ENCODE data around the gene ALDH1L1. TPM values are rescaled to one million over a fixed set of nuclear protein-coding genes. Genes with fewer than 3 reads are reported as not detected.

ALDH1L1 gene
- polyA plus RNA-seq, 3 donors: not detected

DNA sequence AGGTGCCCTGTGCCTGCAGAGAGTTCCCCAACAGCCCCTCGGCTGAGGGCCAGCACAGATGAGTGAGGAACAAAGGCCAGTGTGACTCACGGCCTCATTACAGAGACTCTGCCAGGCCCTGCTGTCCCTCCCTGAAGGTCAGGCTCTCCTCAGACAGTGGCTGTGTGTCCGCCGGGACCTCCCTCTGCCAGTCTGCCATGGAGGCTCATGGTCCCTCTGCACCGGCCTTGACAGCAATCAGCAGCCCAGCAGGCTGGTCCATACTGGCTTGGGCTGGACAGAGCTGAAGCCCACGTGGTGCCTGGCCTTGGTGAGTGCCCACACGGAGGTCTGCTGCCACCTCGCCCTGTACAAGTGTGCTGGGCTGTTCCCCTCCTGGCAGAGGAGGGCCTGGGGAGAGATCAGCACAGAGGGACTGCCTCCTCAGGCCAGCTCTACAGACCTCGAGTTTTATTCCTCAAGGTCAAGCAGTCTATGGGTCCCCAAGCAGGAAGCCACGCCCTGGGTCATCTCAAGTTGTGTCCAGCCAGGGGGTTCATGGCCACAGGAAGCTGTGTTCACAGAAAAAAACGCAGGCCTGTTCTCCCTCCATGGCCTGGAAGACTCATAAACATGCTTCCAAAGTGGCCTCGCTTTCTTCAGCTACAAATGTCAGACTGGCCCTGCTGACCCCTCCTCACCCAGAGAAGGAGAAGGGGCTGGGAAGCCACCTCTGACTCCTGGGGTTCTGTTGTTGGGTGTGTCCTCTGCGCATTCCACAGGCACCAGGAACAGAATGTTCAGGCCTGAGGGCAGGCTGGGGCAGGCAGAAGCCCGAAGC lies 123.5 kb downstream of the ALDH1L1 start:
- H3K36me3 Mint-ChIP-seq: peaks cover 7 to 18% of the 10 kb centered on the region in 2 donors
- WGBS (ENCODE audit: insufficient coverage): 82% methylated on average over 12 of the region's 14 CpGs
- peaks cover 0 to 2% (median 0%) of the 10 kb centered on the region in 7 donors for H3K9me3 Mint-ChIP-seq
- no peak overlapping the region for H3K4me3 ChIP-seq (replicated peaks in 1 of 3; ENCODE audit: low read depth in 2 of 3, low read length in 3 of 3)
- H3K4me1 Mint-ChIP-seq: peaks cover 20% of the 10 kb centered on the region
- DNase-seq: no peak
- intact Hi-C loops (cut with micrococcal nuclease): no loop called here
- no peaks in the 10 kb centered on the region for H3K27me3 ChIP-seq (ENCODE audit: control insufficient read depth in 2 of 2, insufficient read depth in 2 of 2, low read length in 2 of 2)
- peaks cover 0 to 2% (median 0%) of the 10 kb centered on the region in 3 donors for H3K27me3 Mint-ChIP-seq (ENCODE audit: low read depth in 3 of 3)
- TF ChIP-seq, protein P1, sequence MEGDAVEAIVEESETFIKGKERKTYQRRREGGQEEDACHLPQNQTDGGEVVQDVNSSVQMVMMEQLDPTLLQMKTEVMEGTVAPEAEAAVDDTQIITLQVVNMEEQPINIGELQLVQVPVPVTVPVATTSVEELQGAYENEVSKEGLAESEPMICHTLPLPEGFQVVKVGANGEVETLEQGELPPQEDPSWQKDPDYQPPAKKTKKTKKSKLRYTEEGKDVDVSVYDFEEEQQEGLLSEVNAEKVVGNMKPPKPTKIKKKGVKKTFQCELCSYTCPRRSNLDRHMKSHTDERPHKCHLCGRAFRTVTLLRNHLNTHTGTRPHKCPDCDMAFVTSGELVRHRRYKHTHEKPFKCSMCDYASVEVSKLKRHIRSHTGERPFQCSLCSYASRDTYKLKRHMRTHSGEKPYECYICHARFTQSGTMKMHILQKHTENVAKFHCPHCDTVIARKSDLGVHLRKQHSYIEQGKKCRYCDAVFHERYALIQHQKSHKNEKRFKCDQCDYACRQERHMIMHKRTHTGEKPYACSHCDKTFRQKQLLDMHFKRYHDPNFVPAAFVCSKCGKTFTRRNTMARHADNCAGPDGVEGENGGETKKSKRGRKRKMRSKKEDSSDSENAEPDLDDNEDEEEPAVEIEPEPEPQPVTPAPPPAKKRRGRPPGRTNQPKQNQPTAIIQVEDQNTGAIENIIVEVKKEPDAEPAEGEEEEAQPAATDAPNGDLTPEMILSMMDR (IDR thresholded peaks at IDR 0.05): no peak
- H3K4me3 Mint-ChIP-seq: no peak overlapping the region
- no peaks in the 10 kb centered on the region for H4K20me1 ChIP-seq (ENCODE audit: insufficient read depth, low read length)
- no peak overlapping the region for H2AFZ ChIP-seq (ENCODE audit: insufficient read depth, low read depth, low read length, poor library complexity, severe bottlenecking)
- H3K4me1 ChIP-seq (ENCODE audit: control insufficient read depth in 1 of 2, insufficient read depth in 2 of 2, low read length in 2 of 2): peaks cover 9 to 12% of the 10 kb centered on the region in 2 donors
- no peak overlapping the region for H3K4me2 ChIP-seq (replicated peaks; ENCODE audit: extremely low read depth, low read length, poor library complexity, severe bottlenecking)
- H3K27ac Mint-ChIP-seq: no peak overlapping the region
- H3K79me2 ChIP-seq (ENCODE audit: insufficient read depth, low read length): no peaks in the 10 kb centered on the region
- H3K9ac ChIP-seq (ENCODE audit: insufficient read depth, low read length, poor library complexity, severe bottlenecking): no peak overlapping the region
- H3K27ac ChIP-seq (ENCODE audit: low read depth in 1 of 2, low read length in 2 of 2): no peak overlapping the region
- no peaks in the 10 kb centered on the region for H3K36me3 ChIP-seq (replicated peaks in 1 of 2; ENCODE audit: control insufficient read depth in 1 of 2, insufficient read depth in 2 of 2, low read length in 2 of 2)
- H3K9me3 ChIP-seq (replicated peaks in 1 of 2; ENCODE audit: control insufficient read depth in 1 of 2, insufficient read depth in 1 of 2, low read length in 2 of 2): no peaks in the 10 kb centered on the region

DNA sequence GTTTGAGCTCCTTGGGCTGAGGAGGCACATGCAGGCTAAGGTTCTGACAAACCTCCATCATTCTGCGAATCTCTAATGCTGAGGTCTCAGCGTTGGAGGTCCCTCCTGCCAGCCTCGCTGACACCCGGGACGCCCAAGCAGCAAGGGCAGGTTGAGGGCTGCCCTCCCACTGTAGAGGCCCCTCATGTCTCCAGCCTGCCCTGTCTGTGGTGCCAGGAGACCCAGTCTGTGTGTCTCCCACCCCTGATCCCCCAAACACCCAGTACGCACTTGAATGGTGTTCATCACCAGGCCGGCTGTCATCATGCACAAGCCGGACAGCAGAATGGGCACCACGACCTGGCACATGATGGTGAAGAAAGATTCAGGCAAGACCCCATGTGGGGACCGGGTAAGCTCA lies 124.3 kb downstream of the ALDH1L1 start:
- Histone ChIP-seq H3K27ac (ENCODE audit: low read depth in 1 of 2, low read length in 2 of 2) (no peak overlapping the region), H3K36me3 (replicated peaks in 1 of 2; ENCODE audit: control insufficient read depth in 1 of 2, insufficient read depth in 2 of 2, low read length in 2 of 2) (no peaks in the 10 kb centered on the region), H3K4me3 (replicated peaks in 1 of 3; ENCODE audit: low read depth in 2 of 3, low read length in 3 of 3) (no peak overlapping the region), H3K27me3 (ENCODE audit: control insufficient read depth in 2 of 2, insufficient read depth in 2 of 2, low read length in 2 of 2) (no peaks in the 10 kb centered on the region), H4K20me1 (ENCODE audit: insufficient read depth, low read length) (no peaks in the 10 kb centered on the region), H2AFZ (ENCODE audit: insufficient read depth, low read depth, low read length, poor library complexity, severe bottlenecking) (no peak overlapping the region), H3K4me2 (replicated peaks; ENCODE audit: extremely low read depth, low read length, poor library complexity, severe bottlenecking) (no peak overlapping the region), H3K9me3 (replicated peaks in 1 of 2; ENCODE audit: control insufficient read depth in 1 of 2, insufficient read depth in 1 of 2, low read length in 2 of 2) (no peaks in the 10 kb centered on the region), H3K9ac (ENCODE audit: insufficient read depth, low read length, poor library complexity, severe bottlenecking) (no peak overlapping the region), H3K4me1 (ENCODE audit: control insufficient read depth in 1 of 2, insufficient read depth in 2 of 2, low read length in 2 of 2) (peaks cover 9 to 12% of the 10 kb centered on the region in 2 donors), H3K79me2 (ENCODE audit: insufficient read depth, low read length) (no peaks in the 10 kb centered on the region)
- Mint-ChIP-seq H3K4me1 (peaks cover 20% of the 10 kb centered on the region), H3K36me3 (peaks cover 7 to 15% of the 10 kb centered on the region in 2 donors), H3K27ac (peak overlapping the region in 1 of 7 donors; percentile 11), H3K4me3 (no peak overlapping the region), H3K27me3 (ENCODE audit: low read depth in 3 of 3) (no peaks in the 10 kb centered on the region), H3K9me3 (peaks cover 0 to 2% (median 0%) of the 10 kb centered on the region in 7 donors)
- intact Hi-C loops (cut with micrococcal nuclease): no loop called here
- DNase-seq: no peak
- WGBS (ENCODE audit: insufficient coverage): 98% methylated on average over 10 of the region's 10 CpGs
- TF ChIP-seq, protein P1 (IDR thresholded peaks at IDR 0.05): no peak
